ENCODE results near the gene SPDEF. TPM values are rescaled to one million over a fixed set of nuclear protein-coding genes. Genes with fewer than 3 reads are reported as not detected.

The SPDEF gene
- total and polyA plus RNA-seq, 8 donors = 0.93 to 6.0 (median 1.8) TPM

GRCh38 chr6:34514112-34514511 lies 42.0 kb downstream of the SPDEF start:
- Histone ChIP-seq H3K4me3 (no peak overlapping the region), H3K9me3 (peaks cover 0 to 9% of the 10 kb centered on the region in 2 donors), H3K27me3 (peaks cover 0 to 37% of the 10 kb centered on the region in 2 donors), H3K27ac (no peak overlapping the region), H3K36me3 (no peaks in the 10 kb centered on the region), H3K4me1 (no peaks in the 10 kb centered on the region)
- TF ChIP-seq CTCF (IDR thresholded peaks at IDR 0.05) = no peak
- no peak for ATAC-seq
- intact Hi-C loops (cut with DNase I) = no loop called here
- DNase-seq = no peak

- intact Hi-C loops (cut with DNase I) = no loop called here
- Histone ChIP-seq H3K4me1 (no peaks in the 10 kb centered on the region), H3K9me3 (peaks cover 0 to 11% of the 10 kb centered on the region in 2 donors), H3K27ac (no peak overlapping the region), H3K27me3 (peaks cover 0 to 37% of the 10 kb centered on the region in 2 donors), H3K36me3 (no peaks in the 10 kb centered on the region), H3K4me3 (no peak overlapping the region)
- TF ChIP-seq CTCF (IDR thresholded peaks at IDR 0.05) = no peak
- ATAC-seq = no peak
- DNase-seq = no peak
These were observed 42.5 kb downstream of the SPDEF start for GRCh38 chr6:34513646-34514045.

GRCh38 chr6:34512738-34513115 lies 43.4 kb downstream of the SPDEF start:
- Histone ChIP-seq H3K4me3 (no peak overlapping the region), H3K9me3 (peaks cover 0 to 11% of the 10 kb centered on the region in 2 donors), H3K36me3 (no peaks in the 10 kb centered on the region), H3K27me3 (peaks cover 0 to 37% of the 10 kb centered on the region in 2 donors), H3K27ac (no peak overlapping the region), H3K4me1 (no peaks in the 10 kb centered on the region)
- DNase-seq = no peak
- no peak for TF ChIP-seq CTCF (IDR thresholded peaks at IDR 0.05)
- no peak for ATAC-seq
- intact Hi-C loops (cut with DNase I) = no loop called here

- intact Hi-C loops (cut with DNase I) = no loop called here
- Histone ChIP-seq H3K4me3 (no peak overlapping the region), H3K36me3 (no peaks in the 10 kb centered on the region), H3K27me3 (peaks cover 0 to 37% of the 10 kb centered on the region in 2 donors), H3K27ac (no peak overlapping the region), H3K9me3 (peaks cover 0 to 11% of the 10 kb centered on the region in 2 donors), H3K4me1 (no peaks in the 10 kb centered on the region)
- DNase-seq (no peak), ATAC-seq (no peak)
- TF ChIP-seq CTCF (IDR thresholded peaks at IDR 0.05) = no peak
These were observed 44.0 kb downstream of the SPDEF start for GRCh38 chr6:34511915-34512737.

- Histone ChIP-seq H3K4me3 (no peak overlapping the region), H3K27ac (no peak overlapping the region), H3K9me3 (peaks cover 0 to 11% of the 10 kb centered on the region in 2 donors), H3K36me3 (no peaks in the 10 kb centered on the region), H3K4me1 (no peaks in the 10 kb centered on the region), H3K27me3 (peaks cover 0 to 30% of the 10 kb centered on the region in 2 donors)
- intact Hi-C loops (cut with DNase I) = no loop called here
- TF ChIP-seq CTCF (IDR thresholded peaks at IDR 0.05) = no peak
- ATAC-seq (no peak), DNase-seq (no peak)
These were observed 44.8 kb downstream of the SPDEF start for GRCh38 chr6:34511214-34511914.
